PC-9 (cell line): Measurements from ENCODE around the gene AMER3. TPM values are rescaled to one million over a fixed set of nuclear protein-coding genes. Genes with fewer than 3 reads are reported as not detected.

Experiments
- BruUV-seq: library from RNA; stranded (reverse); fragments of 400-500 nt; replicated peaks from 2 replicates; lab custom pipeline; 2021; lab: Mats Ljungman, UMichigan
- CTCF ChIA-PET: fragments of 300-600 bp; sonication (Branson Sonifier 250); formaldehyde crosslinking; loops from one replicate; lab custom pipeline; 2022; ENCODE audit warnings: antibody characterized with exemption; lab: Charles Lee
- POLR2A ChIA-PET: fragments of 300-600 bp; sonication (Branson Sonifier 250); formaldehyde crosslinking; loops from one replicate; lab custom pipeline; 2022; ENCODE audit warnings: antibody characterized with exemption; ENCODE audit not compliant: unreplicated experiment; lab: Charles Lee
- DNase-seq, 2 experiments: peaks; one replicate each; pipeline versions ENCODE4 v3.0.0 to v3.0.0-alpha.2; 2015 to 2022; ENCODE audit warnings: mixed read lengths in 1 of 2
- H2AFZ ChIP-seq: fragments of 200-600 bp; sonication (generic); 2 replicates; pipeline ENCODE4 v1.8.1; 2017; ENCODE audit warnings: antibody characterized with exemption
- H3F3A ChIP-seq: fragments of 200-600 bp; sonication (generic); 2 replicates; pipeline ENCODE4 v1.8.1; 2017; ENCODE audit warnings: antibody characterized with exemption, mild to moderate bottlenecking, low read depth; ENCODE audit not compliant: insufficient read depth
- H3K27ac ChIP-seq: fragments of 200-600 bp; sonication (generic); 2 replicates; pipeline ENCODE4 v1.6.1; 2016; ENCODE audit warnings: mixed run types
- H3K27me3 ChIP-seq: fragments of 200-600 bp; sonication (generic); 2 replicates; pipeline ENCODE4 v1.6.1; 2016; ENCODE audit warnings: low read depth, mixed run types; ENCODE audit not compliant: insufficient read depth
- H3K36me3 ChIP-seq: fragments of 200-600 bp; sonication (generic); 2 replicates; pipeline ENCODE4 v1.6.1; 2016; ENCODE audit warnings: low read depth, mixed run types
- H3K4me1 ChIP-seq: fragments of 200-600 bp; sonication (generic); replicated peaks from 2 replicates; pipeline ENCODE4 v1.6.1; 2016; ENCODE audit warnings: mixed run types; ENCODE audit not compliant: insufficient read depth
- H3K4me2 ChIP-seq: fragments of 200-600 bp; sonication (generic); 2 replicates; pipeline ENCODE4 v1.6.1; 2017; ENCODE audit warnings: mixed run types
- H3K4me3 ChIP-seq: fragments of 200-600 bp; sonication (generic); 2 replicates; pipeline ENCODE4 v1.6.1; 2016; ENCODE audit warnings: mixed run types
- H3K79me2 ChIP-seq: fragments of 200-600 bp; sonication (generic); 2 replicates; pipeline ENCODE4 v1.6.1; 2017; ENCODE audit warnings: low read depth, mixed run types
- H3K9me2 ChIP-seq: fragments of 200-600 bp; sonication (generic); 2 replicates; pipeline ENCODE4 v1.8.1; 2017; ENCODE audit warnings: mild to moderate bottlenecking; ENCODE audit not compliant: insufficient read depth
- H3K9me3 ChIP-seq: fragments of 200-600 bp; sonication (generic); 2 replicates; pipeline ENCODE4 v1.8.1; 2016; ENCODE audit warnings: low read depth; ENCODE audit not compliant: insufficient read depth
- H4K20me1 ChIP-seq: fragments of 200-600 bp; sonication (generic); 2 replicates; pipeline ENCODE4 v1.8.1; 2017; ENCODE audit not compliant: insufficient read depth
- CTCF ChIP-seq: fragments of 200-600 bp; sonication (generic); conservative IDR thresholded peaks from 2 replicates; pipeline ENCODE4 v1.6.1; 2017; ENCODE audit warnings: mixed run types, antibody characterized with exemption, mild to moderate bottlenecking, moderate library complexity
- EZH2 ChIP-seq: fragments of 200-600 bp; sonication (generic); IDR thresholded peaks from 2 replicates; pipeline ENCODE4 v1.8.0; 2017; ENCODE audit warnings: antibody characterized with exemption, low read depth
- intact Hi-C: fragments of 100-400 bp; cut with micrococcal nuclease; formaldehyde crosslinking; loops from one replicate; pipeline ENCODE4 v1.10.0; 2022; ENCODE audit not compliant: unreplicated experiment
- total RNA-seq: library from RNA; stranded (reverse); gene quantifications from 2 replicates; pipeline ENCODE4 v1.2.3, GENCODE V29; 2021

AMER3 gene
- total RNA-seq, 1 experiment from 2014 or later, result not detected

DNA sequence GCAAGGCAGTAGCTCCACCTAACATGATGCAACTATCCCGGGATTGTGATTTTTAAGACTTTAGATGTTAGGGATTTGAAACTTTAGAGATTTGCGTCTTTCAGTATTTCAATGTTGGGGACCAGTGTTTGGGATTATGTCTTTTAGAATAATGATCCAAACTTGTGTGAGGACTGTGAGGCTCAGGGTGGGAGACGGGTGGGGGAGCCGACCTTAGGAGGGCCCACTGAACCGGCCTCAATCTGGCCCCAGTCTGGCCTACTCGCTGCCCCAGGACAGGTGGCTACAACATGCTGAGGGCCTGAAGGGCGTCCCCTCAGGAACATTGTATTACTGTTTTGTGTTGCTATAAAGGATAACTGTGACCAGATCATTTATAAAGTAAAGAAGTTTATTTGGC lies 10.7 kb downstream of the AMER3 start:
- intact Hi-C loops, result no loop called here
- no peaks in the 10 kb centered on the region for H4K20me1 ChIP-seq
- no peak overlapping the region for H3K27ac ChIP-seq
- H3K36me3 ChIP-seq, result no peaks in the 10 kb centered on the region
- H2AFZ ChIP-seq, result no peak overlapping the region
- no peak overlapping the region for H3K4me3 ChIP-seq
- no TSS peak for BruUV-seq
- H3K27me3 ChIP-seq, result peaks cover 79% of the 10 kb centered on the region
- H3K9me2 ChIP-seq, result no peaks in the 10 kb centered on the region
- H3K4me2 ChIP-seq, result no peak overlapping the region
- no peaks in the 10 kb centered on the region for H3K9me3 ChIP-seq
- ChIA-PET CTCF (no interaction called here), POLR2A (no interaction called here)
- DNase-seq, result no peak
- no peaks in the 10 kb centered on the region for H3K4me1 ChIP-seq
- no peaks in the 10 kb centered on the region for H3F3A ChIP-seq
- TF ChIP-seq EZH2 (no peak), CTCF (no peak)
- H3K79me2 ChIP-seq, result no peaks in the 10 kb centered on the region

DNA sequence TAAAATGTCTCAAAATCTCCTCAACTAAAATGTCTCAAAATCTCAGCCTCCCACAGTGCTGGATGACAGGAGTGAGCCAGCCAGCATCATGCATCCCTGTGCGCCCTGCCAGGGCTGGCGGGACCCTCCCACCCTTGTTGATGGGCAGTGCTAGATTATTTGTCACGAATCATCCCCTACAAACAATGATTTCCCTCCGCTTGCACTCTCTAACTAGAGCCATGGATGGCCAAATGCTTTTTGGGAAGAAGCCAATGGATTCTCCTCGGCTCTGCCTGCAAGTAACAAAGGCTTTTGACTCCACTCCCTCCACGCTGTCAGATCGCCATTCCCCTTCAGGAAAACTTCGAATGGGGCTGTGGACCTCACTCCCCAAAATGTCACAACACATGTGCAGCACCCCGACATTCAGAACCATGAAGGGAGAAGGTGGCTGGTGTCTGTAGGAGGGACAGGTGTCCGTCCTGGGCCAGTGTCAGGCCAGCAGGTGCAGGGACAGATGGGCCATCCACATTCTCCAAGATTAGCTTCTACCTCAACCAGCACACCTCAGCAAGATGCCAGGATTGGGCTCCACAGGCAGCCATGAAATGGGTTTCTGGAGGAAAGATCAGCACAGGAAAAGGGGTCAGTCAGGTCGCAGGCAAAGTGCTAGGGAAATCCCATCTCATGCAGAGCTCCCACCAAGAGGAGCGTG lies 11.5 kb downstream of the AMER3 start:
- H3K4me1 ChIP-seq, result no peaks in the 10 kb centered on the region
- BruUV-seq, result no TSS peak
- ChIA-PET CTCF (no interaction called here), POLR2A (no interaction called here)
- TF ChIP-seq EZH2 (no peak), CTCF (no peak)
- H3K27ac ChIP-seq, result no peak overlapping the region
- no peaks in the 10 kb centered on the region for H3K9me3 ChIP-seq
- H3K4me2 ChIP-seq, result no peak overlapping the region
- H3K27me3 ChIP-seq, result peaks cover 73% of the 10 kb centered on the region
- no peaks in the 10 kb centered on the region for H3K36me3 ChIP-seq
- H2AFZ ChIP-seq, result no peak overlapping the region
- no peaks in the 10 kb centered on the region for H3F3A ChIP-seq
- intact Hi-C loops, result no loop called here
- DNase-seq, result no peak
- H3K4me3 ChIP-seq, result no peak overlapping the region
- no peaks in the 10 kb centered on the region for H4K20me1 ChIP-seq
- no peaks in the 10 kb centered on the region for H3K9me2 ChIP-seq
- H3K79me2 ChIP-seq, result no peaks in the 10 kb centered on the region

DNA sequence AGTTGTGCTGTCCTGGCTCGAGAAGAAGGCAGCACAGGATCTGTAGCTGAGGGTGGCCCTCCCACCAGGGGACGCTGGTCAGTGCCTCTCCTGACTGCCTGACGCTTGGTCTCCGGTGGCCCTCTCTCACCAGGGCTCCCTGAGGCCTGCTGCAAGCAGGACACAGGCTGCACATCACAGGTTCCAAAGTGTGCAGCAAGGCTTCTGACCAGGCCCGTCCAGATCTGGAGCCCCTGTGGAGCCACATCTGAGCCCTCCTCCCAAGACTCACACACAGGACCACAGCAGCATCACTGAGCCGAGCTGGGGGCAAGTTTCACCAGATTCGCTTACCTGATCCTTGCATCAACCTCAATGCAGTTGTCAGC lies 12.1 kb downstream of the AMER3 start:
- Histone ChIP-seq H3K79me2 (no peaks in the 10 kb centered on the region), H3K27me3 (peaks cover 70% of the 10 kb centered on the region), H3K4me1 (no peaks in the 10 kb centered on the region), H3K9me3 (no peaks in the 10 kb centered on the region), H3K4me2 (no peak overlapping the region), H3K27ac (no peak overlapping the region), H2AFZ (no peak overlapping the region), H3K9me2 (no peaks in the 10 kb centered on the region), H3F3A (no peaks in the 10 kb centered on the region), H3K36me3 (no peaks in the 10 kb centered on the region), H4K20me1 (no peaks in the 10 kb centered on the region), H3K4me3 (no peak overlapping the region)
- no TSS peak for BruUV-seq
- no peak for DNase-seq
- CTCF ChIA-PET, result no interaction called here
- TF ChIP-seq EZH2 (no peak), CTCF (no peak)
- intact Hi-C loops, result no loop called here
- POLR2A ChIA-PET, result interaction anchor here (0.5 kb wide), 1 partner anchor 600 kb away, joined by 6 read pairs; no protein-coding TSS in a partner anchor
